ENCODE results near the gene DAW1. TPM values are rescaled to one million over a fixed set of nuclear protein-coding genes. Genes with fewer than 3 reads are reported as not detected.
A peak's percentile ranks its signal among the peaks of the same experiment; 100 is the strongest.

The DAW1 gene
- total RNA-seq: 1 to 10 TPM in 1 of 2 donors, under 1 TPM in 1; 0.99 to 7.7 TPM
- polyA plus RNA-seq (ENCODE audit: insufficient read length in 6 of 6): 1 to 10 TPM in 5 of 6 donors, under 1 TPM in 1; 0.70 to 4.3 (median 3.0) TPM
- long read RNA-seq, donor 1: 0 reads
- long read RNA-seq, donor 2: 0 reads
- long read RNA-seq, donor 3: 0 reads
- long read RNA-seq, donor 4: 0 reads
- long read RNA-seq, donor 5, partial matches to known transcripts: 0 of 1 reads
- long read RNA-seq, donor 5, other reads (novel, unspliced or antisense): 0 of 1 reads
- long read RNA-seq, donor 6: 0 reads
- long read RNA-seq, donor 7: 0 reads
- long read RNA-seq, donor 8, partial matches to known transcripts: 0 of 1 reads
- long read RNA-seq, donor 8, other reads (novel, unspliced or antisense): 0 of 1 reads
- long read RNA-seq, donor 9: 0 reads
- long read RNA-seq, donor 10, partial matches to known transcripts: 0 of 2 reads
- long read RNA-seq, donor 10, other reads (novel, unspliced or antisense): 0 of 2 reads
- long read RNA-seq, donor 11, partial matches to known transcripts: 0 of 1 reads
- long read RNA-seq, donor 11, other reads (novel, unspliced or antisense): 0 of 1 reads
- long read RNA-seq, donor 12: 0 reads

- peak; percentile 61 to 93 (median 84) for DNase-seq
- intact Hi-C loops (cut with DNase I): no loop called here
- H3K4me3 ChIP-seq: peak within 1 kb of the TSS; percentile 16 to 19
- ATAC-seq: peak; percentile 95
- H3K9me3 ChIP-seq: no peaks in the 10 kb centered on the region
- peak within 1 kb of the TSS; percentile 46 to 73 for H3K27ac ChIP-seq
- H3K27me3 ChIP-seq: peaks cover 0 to 25% of the 10 kb centered on the region in 2 donors
- no peaks in the 10 kb centered on the region for H3K36me3 ChIP-seq
- peaks cover 3 to 5% of the 10 kb centered on the region in 2 donors for H3K4me1 ChIP-seq
- TF ChIP-seq, protein P1, sequence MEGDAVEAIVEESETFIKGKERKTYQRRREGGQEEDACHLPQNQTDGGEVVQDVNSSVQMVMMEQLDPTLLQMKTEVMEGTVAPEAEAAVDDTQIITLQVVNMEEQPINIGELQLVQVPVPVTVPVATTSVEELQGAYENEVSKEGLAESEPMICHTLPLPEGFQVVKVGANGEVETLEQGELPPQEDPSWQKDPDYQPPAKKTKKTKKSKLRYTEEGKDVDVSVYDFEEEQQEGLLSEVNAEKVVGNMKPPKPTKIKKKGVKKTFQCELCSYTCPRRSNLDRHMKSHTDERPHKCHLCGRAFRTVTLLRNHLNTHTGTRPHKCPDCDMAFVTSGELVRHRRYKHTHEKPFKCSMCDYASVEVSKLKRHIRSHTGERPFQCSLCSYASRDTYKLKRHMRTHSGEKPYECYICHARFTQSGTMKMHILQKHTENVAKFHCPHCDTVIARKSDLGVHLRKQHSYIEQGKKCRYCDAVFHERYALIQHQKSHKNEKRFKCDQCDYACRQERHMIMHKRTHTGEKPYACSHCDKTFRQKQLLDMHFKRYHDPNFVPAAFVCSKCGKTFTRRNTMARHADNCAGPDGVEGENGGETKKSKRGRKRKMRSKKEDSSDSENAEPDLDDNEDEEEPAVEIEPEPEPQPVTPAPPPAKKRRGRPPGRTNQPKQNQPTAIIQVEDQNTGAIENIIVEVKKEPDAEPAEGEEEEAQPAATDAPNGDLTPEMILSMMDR (IDR thresholded peaks at IDR 0.05): no peak
Measured at GRCh38 chr2:227871375-227871791, at the start of gene DAW1. TSS of gene DAW1 (plus strand) at chr2:227871631. CDS start at chr2:227871690, 59 bp downstream.

DNA sequence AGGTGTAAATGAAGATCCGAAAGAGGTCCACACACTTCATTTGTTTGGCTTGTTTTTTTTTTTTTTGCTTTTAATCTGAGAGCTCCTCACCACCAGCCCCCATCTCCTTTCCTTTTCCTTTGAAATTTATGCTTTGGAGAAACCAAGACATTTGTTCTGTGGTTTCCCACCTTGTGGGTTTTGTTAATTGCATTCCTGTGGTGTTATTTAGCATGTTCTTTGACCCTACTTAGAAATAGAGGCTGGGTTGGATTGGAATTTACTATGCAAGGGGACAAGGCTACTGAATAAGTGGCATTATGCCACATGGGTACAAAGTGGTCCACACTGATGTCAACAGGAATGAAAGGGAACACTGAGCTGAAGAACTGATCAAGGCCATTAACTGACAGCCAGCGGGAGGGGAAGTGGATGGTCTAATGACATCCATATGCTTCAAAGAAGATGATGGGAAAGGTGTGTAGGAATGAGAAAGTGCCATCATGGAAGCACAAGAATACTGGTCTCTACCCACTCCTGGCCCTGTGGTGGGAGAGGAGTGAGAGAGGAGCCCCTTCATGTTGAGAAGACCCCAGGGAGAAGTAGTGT lies 48.9 kb upstream of the DAW1 start:
- TF ChIP-seq, protein P1 (IDR thresholded peaks at IDR 0.05): no peak
- ATAC-seq (no peak), DNase-seq (no peak)
- H3K4me1 ChIP-seq: peaks cover 8 to 26% of the 10 kb centered on the region in 2 donors
- no peaks in the 10 kb centered on the region for H3K36me3 ChIP-seq
- H3K27ac ChIP-seq: no peak overlapping the region
- no peak overlapping the region for H3K4me3 ChIP-seq
- H3K27me3 ChIP-seq: no peaks in the 10 kb centered on the region
- intact Hi-C loops (cut with DNase I): no loop called here
- H3K9me3 ChIP-seq: no peaks in the 10 kb centered on the region

DNA sequence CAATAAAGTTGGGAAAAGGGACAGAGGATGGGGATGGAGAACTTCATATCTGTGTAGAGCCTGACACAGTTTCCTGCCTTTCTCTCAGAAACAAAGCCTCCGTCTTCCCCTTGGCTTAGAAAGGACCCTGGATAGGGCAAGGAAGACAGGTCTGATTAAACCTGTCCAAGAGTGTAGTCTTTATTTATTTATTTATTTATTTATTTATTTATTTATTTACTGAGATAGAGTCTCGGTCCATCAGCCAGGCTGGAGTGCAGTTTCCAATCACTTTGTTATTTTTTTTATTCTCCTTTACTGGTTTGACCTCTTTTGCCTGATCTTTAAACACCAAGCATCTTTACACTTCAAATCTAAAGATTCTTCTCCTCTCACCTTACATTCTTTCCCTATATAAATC lies 47.5 kb upstream of the DAW1 start:
- H3K4me3 ChIP-seq: no peak overlapping the region

GRCh38 chr2:227824711-227825110 lies 46.7 kb upstream of the DAW1 start:
- TF ChIP-seq, protein P1 (IDR thresholded peaks at IDR 0.05): no peak
- no peak overlapping the region for H3K4me3 ChIP-seq
- DNase-seq: no peak
- H3K27me3 ChIP-seq: no peaks in the 10 kb centered on the region
- no peak overlapping the region for H3K27ac ChIP-seq
- intact Hi-C loops (cut with DNase I): no loop called here
- no peaks in the 10 kb centered on the region for H3K9me3 ChIP-seq
- H3K36me3 ChIP-seq: no peaks in the 10 kb centered on the region
- no peak for ATAC-seq
- H3K4me1 ChIP-seq: peaks cover 0 to 6% of the 10 kb centered on the region in 2 donors

More for the DNA sequence above, 47.5 kb upstream of the DAW1 start:
- Histone ChIP-seq H3K36me3 (no peaks in the 10 kb centered on the region), H3K27ac (no peak overlapping the region), H3K27me3 (no peaks in the 10 kb centered on the region), H3K4me1 (peaks cover 0 to 13% of the 10 kb centered on the region in 2 donors), H3K9me3 (no peaks in the 10 kb centered on the region)
- ATAC-seq (no peak), DNase-seq (no peak)
- intact Hi-C loops (cut with DNase I): no loop called here
- TF ChIP-seq, protein P1 (IDR thresholded peaks at IDR 0.05): no peak

DNA sequence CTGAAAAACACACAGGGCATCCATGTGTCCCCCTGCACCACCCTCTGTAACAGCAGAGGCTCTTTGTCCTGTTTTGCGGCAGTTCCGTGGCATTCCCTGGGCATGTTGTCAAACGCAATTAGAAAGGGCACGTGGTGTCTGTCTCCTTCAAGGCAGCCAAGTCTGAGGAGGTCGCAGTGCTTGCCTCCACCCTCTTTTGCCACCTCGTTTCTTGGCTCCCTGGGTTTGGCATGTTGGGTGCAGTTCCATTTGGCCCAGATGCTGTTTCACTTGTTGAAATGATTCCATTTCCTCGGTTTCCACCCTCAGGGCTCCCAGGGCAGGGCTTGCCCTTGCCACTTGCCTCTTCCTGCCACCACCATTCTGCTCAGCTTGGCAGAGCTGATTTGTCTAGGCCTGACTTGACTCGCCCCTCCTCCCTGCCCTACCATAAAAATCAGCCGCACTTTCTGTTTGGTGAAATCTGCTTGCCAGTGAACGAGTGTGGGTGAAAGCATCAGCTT lies 45.4 kb upstream of the DAW1 start:
- H3K4me3 ChIP-seq: no peak overlapping the region
- H3K9me3 ChIP-seq: no peaks in the 10 kb centered on the region
- intact Hi-C loops (cut with DNase I): no loop called here
- no peak for ATAC-seq
- H3K36me3 ChIP-seq: no peaks in the 10 kb centered on the region
- H3K27me3 ChIP-seq: no peaks in the 10 kb centered on the region
- no peak for DNase-seq
- no peaks in the 10 kb centered on the region for H3K4me1 ChIP-seq
- no peak overlapping the region for H3K27ac ChIP-seq
- TF ChIP-seq, protein P1 (IDR thresholded peaks at IDR 0.05): no peak
